Activated naive CD8-positive, alpha-beta T cell treated with anti-CD3 and anti-CD28 coated beads for 36 hours (primary cell): Measurements from ENCODE around the gene TCF7. TPM values are rescaled to one million over a fixed set of nuclear protein-coding genes. Genes with fewer than 3 reads are reported as not detected.
A peak's percentile ranks its signal among the peaks of the same experiment; 100 is the strongest.

Experiments
- DNase-seq: peaks from one replicate; pipeline ENCODE4 v3.0.0; 2021
- H3K27ac Mint-ChIP-seq: one replicate; pipeline ENCODE4 v1.8.0; 2022; ENCODE audit warnings: mild to moderate bottlenecking, moderate library complexity, mixed read lengths
- H3K27me3 Mint-ChIP-seq: one replicate; pipeline ENCODE4 v1.8.0; 2022; ENCODE audit warnings: mild to moderate bottlenecking, mixed read lengths
- H3K36me3 Mint-ChIP-seq: one replicate; pipeline ENCODE4 v1.8.0; 2021; ENCODE audit warnings: mild to moderate bottlenecking, mixed read lengths
- H3K4me1 Mint-ChIP-seq: one replicate; pipeline ENCODE4 v1.8.0; 2021; ENCODE audit warnings: mixed read lengths
- H3K4me3 Mint-ChIP-seq: one replicate; pipeline ENCODE4 v1.8.0; 2022; ENCODE audit warnings: mild to moderate bottlenecking, moderate library complexity, mixed read lengths
- H3K9me3 Mint-ChIP-seq: one replicate; pipeline ENCODE4 v1.8.0; 2022; ENCODE audit warnings: mixed read lengths
- total RNA-seq, 2 experiments: library from RNA; stranded (reverse); gene quantifications; one replicate each; pipeline ENCODE4 v1.2.3, GENCODE V29; 2021

The TCF7 gene
- total RNA-seq, 2 experiments from 2014 or later, result 66.4 to 68.7 TPM

DNA sequence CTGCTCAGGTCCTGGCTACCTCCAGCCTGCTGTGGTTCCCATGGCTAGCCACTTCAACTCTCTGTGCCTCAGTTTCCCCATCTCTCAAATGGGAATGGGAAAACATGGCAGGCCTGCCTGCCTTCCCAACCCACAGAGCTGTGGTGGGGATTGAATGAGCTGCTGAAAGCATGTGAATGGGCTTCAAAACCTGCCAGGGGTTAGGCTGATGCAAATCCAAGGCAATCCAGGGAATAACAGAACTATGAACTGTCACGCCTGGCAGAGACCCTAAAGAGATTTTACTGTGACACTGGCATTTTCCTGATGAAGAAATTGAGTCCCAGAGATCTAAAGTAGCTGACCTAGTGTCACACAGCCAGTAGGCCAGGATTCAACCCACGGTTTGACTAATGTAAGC is 29.9 kb upstream of the TCF7 start:
- Mint-ChIP-seq H3K4me1 (peaks cover 70% of the 10 kb centered on the region), H3K27me3 (no peaks in the 10 kb centered on the region), H3K27ac (peak overlapping the region; percentile 63), H3K9me3 (no peaks in the 10 kb centered on the region), H3K4me3 (no peak overlapping the region), H3K36me3 (peaks cover 2% of the 10 kb centered on the region)
- no peak for DNase-seq

- H3K9me3 Mint-ChIP-seq, result no peaks in the 10 kb centered on the region
- H3K4me1 Mint-ChIP-seq, result peaks cover 70% of the 10 kb centered on the region
- no peak overlapping the region for H3K27ac Mint-ChIP-seq
- no peak overlapping the region for H3K4me3 Mint-ChIP-seq
- DNase-seq, result no peak
- H3K27me3 Mint-ChIP-seq, result no peaks in the 10 kb centered on the region
- peaks cover 2% of the 10 kb centered on the region for H3K36me3 Mint-ChIP-seq
These were observed 29.1 kb upstream of the TCF7 start for GRCh38 chr5:134085411-134085810.

GRCh38 chr5:134086225-134086942 is 28.1 kb upstream of the TCF7 start:
- Mint-ChIP-seq H3K4me1 (peaks cover 75% of the 10 kb centered on the region), H3K9me3 (no peaks in the 10 kb centered on the region), H3K27me3 (no peaks in the 10 kb centered on the region), H3K4me3 (peak overlapping the region; percentile 62), H3K36me3 (peaks cover 2% of the 10 kb centered on the region), H3K27ac (peak overlapping the region; percentile 94)
- DNase-seq, result no peak

DNA sequence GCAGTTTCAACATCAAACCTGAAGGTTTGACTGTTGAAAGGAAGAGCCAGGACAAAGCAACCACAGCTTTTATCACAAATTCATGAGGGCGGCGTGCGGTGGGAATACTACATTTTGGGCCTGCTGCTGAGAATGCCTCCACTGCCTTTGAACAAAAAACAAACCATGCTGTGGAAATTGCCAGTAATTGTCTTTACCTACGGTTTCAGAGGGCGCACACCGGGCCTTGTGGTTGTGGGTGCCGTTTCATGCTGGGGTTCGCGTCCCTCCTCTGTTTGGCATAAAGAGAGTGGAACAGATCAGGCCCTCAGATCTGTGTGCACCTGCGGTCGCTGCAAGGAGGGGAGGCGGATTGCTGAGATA is 27.6 kb upstream of the TCF7 start:
- peak overlapping the region; percentile 94 for H3K27ac Mint-ChIP-seq
- H3K4me3 Mint-ChIP-seq, result peak overlapping the region; percentile 62
- H3K9me3 Mint-ChIP-seq, result no peaks in the 10 kb centered on the region
- H3K36me3 Mint-ChIP-seq, result peaks cover 2% of the 10 kb centered on the region
- no peaks in the 10 kb centered on the region for H3K27me3 Mint-ChIP-seq
- peak; percentile 87 for DNase-seq
- peaks cover 75% of the 10 kb centered on the region for H3K4me1 Mint-ChIP-seq

GRCh38 chr5:134088291-134088690 is 26.2 kb upstream of the TCF7 start:
- Mint-ChIP-seq H3K27ac (no peak overlapping the region), H3K9me3 (no peaks in the 10 kb centered on the region), H3K4me3 (no peak overlapping the region), H3K27me3 (no peaks in the 10 kb centered on the region), H3K4me1 (peaks cover 79% of the 10 kb centered on the region), H3K36me3 (peaks cover 2% of the 10 kb centered on the region)
- no peak for DNase-seq

GRCh38 chr5:134088994-134089560 is 25.4 kb upstream of the TCF7 start:
- Mint-ChIP-seq H3K4me1 (peaks cover 78% of the 10 kb centered on the region), H3K9me3 (no peaks in the 10 kb centered on the region), H3K27ac (no peak overlapping the region)

GRCh38 chr5:134090522-134090921 is 24.0 kb upstream of the TCF7 start:
- H3K36me3 Mint-ChIP-seq, result peaks cover 2% of the 10 kb centered on the region
- no peak for DNase-seq
- H3K9me3 Mint-ChIP-seq, result no peaks in the 10 kb centered on the region
- peak overlapping the region; percentile 61 for H3K27ac Mint-ChIP-seq
- no peaks in the 10 kb centered on the region for H3K27me3 Mint-ChIP-seq
- peak overlapping the region; percentile 19 for H3K4me3 Mint-ChIP-seq
- H3K4me1 Mint-ChIP-seq, result peaks cover 79% of the 10 kb centered on the region

More at GRCh38 chr5:134088994-134089560, 25.4 kb upstream of the TCF7 start:
- no peak for DNase-seq
- peaks cover 2% of the 10 kb centered on the region for H3K36me3 Mint-ChIP-seq
- no peaks in the 10 kb centered on the region for H3K27me3 Mint-ChIP-seq
- no peak overlapping the region for H3K4me3 Mint-ChIP-seq

GRCh38 chr5:134091626-134092121 is 22.8 kb upstream of the TCF7 start:
- Mint-ChIP-seq H3K27ac (no peak overlapping the region), H3K36me3 (no peaks in the 10 kb centered on the region), H3K27me3 (no peaks in the 10 kb centered on the region), H3K9me3 (no peaks in the 10 kb centered on the region), H3K4me3 (no peak overlapping the region), H3K4me1 (peaks cover 81% of the 10 kb centered on the region)
- DNase-seq, result no peak

DNA sequence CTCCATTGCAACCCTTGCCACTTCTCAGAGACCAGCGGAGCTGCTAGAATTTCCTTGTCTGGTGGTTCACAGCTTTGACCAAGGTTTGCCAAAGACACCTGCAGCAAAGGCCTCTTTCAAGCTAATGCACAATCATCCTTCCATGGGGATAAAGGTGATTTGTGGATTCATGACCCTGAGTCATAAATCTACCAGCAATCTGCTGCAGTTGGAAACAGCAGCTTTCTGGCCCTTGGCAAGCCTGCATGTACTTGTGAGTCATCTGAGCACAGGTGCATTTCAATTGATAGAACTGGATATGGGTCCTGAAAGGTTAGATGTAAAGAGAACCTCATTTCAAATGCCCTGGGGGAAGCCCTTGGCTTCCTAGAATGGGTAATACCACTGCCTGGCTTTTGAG is 21.6 kb upstream of the TCF7 start:
- no peaks in the 10 kb centered on the region for H3K27me3 Mint-ChIP-seq

DNA sequence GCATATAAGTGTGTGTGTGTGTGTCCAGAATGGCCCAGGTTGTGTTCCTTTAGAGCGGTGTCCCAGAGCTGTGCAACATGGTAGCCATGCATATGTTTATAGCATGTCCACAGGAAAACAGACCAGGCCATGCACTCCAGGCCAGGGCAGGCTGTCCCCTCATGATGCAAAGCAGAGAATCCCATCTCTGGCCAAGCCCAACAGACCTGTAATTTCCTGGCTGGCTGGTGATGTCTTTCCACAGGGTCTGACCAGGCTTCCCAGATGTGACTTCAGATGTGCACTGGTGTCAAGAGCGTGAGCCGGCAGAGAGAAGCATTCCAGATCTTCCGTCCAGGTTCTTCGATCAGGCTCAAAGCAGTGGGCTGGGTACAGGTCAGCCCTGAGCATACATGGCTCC is 21.1 kb upstream of the TCF7 start:
- peaks cover 80% of the 10 kb centered on the region for H3K4me1 Mint-ChIP-seq
- no peak overlapping the region for H3K4me3 Mint-ChIP-seq
- no peaks in the 10 kb centered on the region for H3K27me3 Mint-ChIP-seq
- H3K36me3 Mint-ChIP-seq, result no peaks in the 10 kb centered on the region
- no peak for DNase-seq
- H3K27ac Mint-ChIP-seq, result no peak overlapping the region
- H3K9me3 Mint-ChIP-seq, result no peaks in the 10 kb centered on the region

More for the DNA sequence above, 21.6 kb upstream of the TCF7 start:
- Mint-ChIP-seq H3K9me3 (no peaks in the 10 kb centered on the region), H3K4me3 (no peak overlapping the region), H3K27ac (no peak overlapping the region), H3K4me1 (peaks cover 82% of the 10 kb centered on the region), H3K36me3 (no peaks in the 10 kb centered on the region)
- no peak for DNase-seq

DNA sequence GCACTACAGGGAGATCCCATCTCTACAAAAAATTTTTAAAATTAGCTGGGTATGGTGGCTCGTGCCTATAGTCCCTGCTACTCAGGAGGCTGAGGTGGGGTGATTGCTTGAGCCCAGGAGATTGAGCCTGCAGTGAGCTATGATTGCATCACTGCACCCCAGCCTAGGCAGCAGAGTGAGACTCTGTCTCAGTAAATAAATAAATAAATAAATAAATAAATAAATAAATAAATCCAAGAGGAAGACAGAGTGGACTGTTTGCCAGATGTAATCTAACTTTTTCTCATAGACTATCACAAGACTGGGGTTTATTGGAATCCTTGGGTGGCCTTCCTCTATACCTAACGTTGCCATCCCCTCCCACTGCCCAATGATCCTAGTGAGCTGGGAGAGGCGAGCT is 19.2 kb upstream of the TCF7 start:
- Mint-ChIP-seq H3K9me3 (no peaks in the 10 kb centered on the region), H3K36me3 (no peaks in the 10 kb centered on the region), H3K4me3 (no peak overlapping the region), H3K4me1 (peaks cover 84% of the 10 kb centered on the region), H3K27ac (no peak overlapping the region), H3K27me3 (no peaks in the 10 kb centered on the region)
- no peak for DNase-seq

DNA sequence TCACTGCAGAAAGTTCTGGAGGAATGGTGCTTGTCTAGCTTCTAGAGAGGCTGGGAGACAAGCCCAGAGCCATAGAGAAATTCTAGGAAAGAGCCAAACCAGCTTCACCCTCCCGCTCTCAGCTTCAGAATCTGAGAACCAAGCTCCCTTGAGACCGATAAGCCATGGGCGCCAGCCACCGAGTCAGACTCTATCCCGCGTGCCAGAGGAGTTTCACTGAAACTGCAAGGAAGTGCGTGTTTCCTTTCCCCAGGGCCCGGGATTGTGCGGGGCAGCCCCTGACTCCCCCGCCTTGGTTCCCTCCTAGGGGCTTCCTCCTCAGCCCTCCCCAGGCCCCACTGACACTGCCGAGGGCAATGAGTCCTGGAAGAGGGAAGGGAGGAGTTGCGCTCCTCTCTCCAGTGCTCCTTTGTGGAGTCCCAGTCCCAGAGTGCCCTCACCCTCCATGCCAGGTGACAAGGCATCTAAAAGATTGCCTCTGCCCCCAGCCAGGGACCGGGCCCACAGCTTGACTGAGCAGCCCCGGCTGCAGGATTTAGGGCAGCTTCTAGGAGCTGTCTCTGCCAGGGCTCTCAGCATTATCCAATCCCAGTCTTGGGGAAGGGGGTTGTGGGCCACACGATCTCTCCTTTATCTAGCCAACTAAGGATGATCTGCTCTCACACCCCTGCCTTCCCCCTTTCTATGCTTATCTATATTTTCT is 18.4 kb upstream of the TCF7 start:
- DNase-seq, result no peak
- Mint-ChIP-seq H3K9me3 (no peaks in the 10 kb centered on the region), H3K4me3 (no peak overlapping the region), H3K36me3 (no peaks in the 10 kb centered on the region), H3K27me3 (no peaks in the 10 kb centered on the region), H3K27ac (peak overlapping the region; percentile 44), H3K4me1 (peaks cover 83% of the 10 kb centered on the region)

DNA sequence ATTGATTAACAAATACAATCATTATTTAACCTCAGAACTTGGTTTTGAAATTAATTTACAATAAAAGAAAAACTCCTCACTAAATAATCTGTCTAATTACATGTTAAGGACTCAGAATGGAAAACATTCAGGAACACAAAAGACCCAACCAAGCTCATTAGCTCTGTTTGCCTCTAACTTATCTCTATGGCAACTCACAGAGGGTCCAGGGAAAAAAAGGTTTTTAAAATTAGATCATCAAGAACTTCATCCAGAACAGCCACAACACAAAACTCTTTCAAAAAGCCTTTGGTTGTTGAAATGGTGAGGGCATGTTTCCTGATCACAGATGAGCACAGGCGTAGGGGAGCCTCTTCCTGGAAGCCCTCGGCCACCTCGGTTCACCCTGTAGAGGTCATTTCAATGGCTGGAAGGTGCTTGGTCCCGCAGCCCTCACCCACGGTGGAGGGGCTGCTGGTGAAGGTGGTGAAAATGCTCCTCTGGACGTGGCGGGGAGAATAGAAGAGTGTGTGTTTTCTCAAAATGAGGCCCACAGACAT is 17.2 kb upstream of the TCF7 start:
- no peaks in the 10 kb centered on the region for H3K9me3 Mint-ChIP-seq
- no peak for DNase-seq
- H3K36me3 Mint-ChIP-seq, result no peaks in the 10 kb centered on the region
- H3K4me1 Mint-ChIP-seq, result peaks cover 79% of the 10 kb centered on the region
- H3K27me3 Mint-ChIP-seq, result no peaks in the 10 kb centered on the region
- peak overlapping the region; percentile 88 for H3K27ac Mint-ChIP-seq
- peak overlapping the region; percentile 16 for H3K4me3 Mint-ChIP-seq

- Mint-ChIP-seq H3K36me3 (no peaks in the 10 kb centered on the region), H3K4me3 (peak overlapping the region; percentile 42), H3K27ac (peak overlapping the region; percentile 90), H3K27me3 (no peaks in the 10 kb centered on the region), H3K9me3 (no peaks in the 10 kb centered on the region), H3K4me1 (peaks cover 76% of the 10 kb centered on the region)
- no peak for DNase-seq
These were observed 15.8 kb upstream of the TCF7 start for GRCh38 chr5:134098690-134099089.

- H3K36me3 Mint-ChIP-seq, result no peaks in the 10 kb centered on the region
- H3K27ac Mint-ChIP-seq, result peak overlapping the region; percentile 90
- no peak for DNase-seq
- no peaks in the 10 kb centered on the region for H3K9me3 Mint-ChIP-seq
- peak overlapping the region; percentile 42 for H3K4me3 Mint-ChIP-seq
- no peaks in the 10 kb centered on the region for H3K27me3 Mint-ChIP-seq
- peaks cover 76% of the 10 kb centered on the region for H3K4me1 Mint-ChIP-seq
These were observed 15.1 kb upstream of the TCF7 start for GRCh38 chr5:134099288-134099872.
